Neural cell (in vitro differentiated cells): ENCODE results near the gene ALK. TPM values are rescaled to one million over a fixed set of nuclear protein-coding genes. Genes with fewer than 3 reads are reported as not detected.

ENCODE experiments used
- H2AFZ ChIP-seq: fragments of 200-600, 300-800 bp; sonication (generic), shearing (Covaris generic); 2 replicates; pipeline ENCODE4 v1.6.0; 2014; ENCODE audit warnings: low read depth, mild to moderate bottlenecking, antibody characterized with exemption, low read length, moderate library complexity
- H3F3A ChIP-seq: fragments of 200-600 bp; shearing (Covaris generic); 2 replicates; pipeline ENCODE4 v1.6.1; 2016; ENCODE audit warnings: mild to moderate bottlenecking, moderate library complexity, mixed read lengths, antibody characterized with exemption, low read length; ENCODE audit not compliant: insufficient read depth, poor library complexity, severe bottlenecking
- H3K27ac ChIP-seq: fragments of 200-600, 300-800 bp; sonication (generic), shearing (Covaris generic); 2 replicates; pipeline ENCODE4 v1.5.1; 2014; ENCODE audit warnings: mild to moderate bottlenecking, low read length, moderate library complexity
- H3K27me3 ChIP-seq: fragments of 300-800, 200-600 bp; sonication (generic), shearing (Covaris generic); 2 replicates; pipeline ENCODE4 v1.6.0; 2014; ENCODE audit warnings: mild to moderate bottlenecking, low read depth, low read length, moderate library complexity; ENCODE audit not compliant: insufficient read depth
- H3K36me3 ChIP-seq: fragments of 300-800, 200-600 bp; sonication (generic), shearing (Covaris generic); 2 replicates; pipeline ENCODE4 v1.5.1; 2014; ENCODE audit warnings: mild to moderate bottlenecking, antibody characterized with exemption, low read length, moderate library complexity; ENCODE audit not compliant: insufficient read depth
- H3K4me2 ChIP-seq: fragments of 300-800, 200-600 bp; sonication (generic), shearing (Covaris generic); 2 replicates; pipeline ENCODE4 v1.6.0; 2014; ENCODE audit warnings: mild to moderate bottlenecking, low read length
- H3K4me3 ChIP-seq: fragments of 300-800, 200-600 bp; sonication (generic), shearing (Covaris generic); 2 replicates; pipeline ENCODE4 v1.5.1; 2014; ENCODE audit warnings: mild to moderate bottlenecking, low read length, moderate library complexity
- H3K79me2 ChIP-seq: fragments of 200-600 bp; shearing (Covaris generic); replicated peaks from 2 replicates; pipeline ENCODE4 v1.6.0; 2014; ENCODE audit warnings: mild to moderate bottlenecking, low read length, moderate library complexity; ENCODE audit not compliant: insufficient read depth
- H3K9ac ChIP-seq: fragments of 300-800, 200-600 bp; sonication (generic), shearing (Covaris generic); 2 replicates; pipeline ENCODE4 v1.6.1; 2016; ENCODE audit warnings: mild to moderate bottlenecking, low read length, mixed read lengths
- H3K9me2 ChIP-seq: fragments of 200-600 bp; shearing (Covaris generic); 2 replicates; pipeline ENCODE4 v1.6.1; 2016; ENCODE audit warnings: mild to moderate bottlenecking, low read length, mixed read lengths; ENCODE audit not compliant: insufficient read depth
- H3K9me3 ChIP-seq: fragments of 200-600, 300-800 bp; sonication (generic), shearing (Covaris generic); 2 replicates; pipeline ENCODE4 v1.6.1; 2016; ENCODE audit warnings: mild to moderate bottlenecking, mixed run types, low read length, moderate library complexity, mixed read lengths
- H4K20me1 ChIP-seq: fragments of 200-600 bp; shearing (Covaris generic); 2 replicates; pipeline ENCODE4 v1.6.1; 2016; ENCODE audit warnings: mild to moderate bottlenecking, mixed run types; ENCODE audit not compliant: insufficient read depth
- CTCF ChIP-seq: fragments of 450-650 bp; IDR thresholded peaks from 2 replicates; pipeline ENCODE4 v1.5.1; 2014; ENCODE audit warnings: antibody characterized with exemption, mild to moderate bottlenecking, moderate library complexity; ENCODE audit not compliant: poor library complexity, severe bottlenecking
- EP300 ChIP-seq: fragments of 450-650 bp; conservative IDR thresholded peaks from 2 replicates; pipeline ENCODE4 v1.6.1; 2014; ENCODE audit warnings: antibody characterized with exemption, mild to moderate bottlenecking, moderate library complexity; ENCODE audit not compliant: poor library complexity, severe bottlenecking
- EZH2 ChIP-seq: fragments of 200-600, 300-800 bp; shearing (Covaris generic), sonication (generic); IDR thresholded peaks from 2 replicates; pipeline ENCODE4 v1.6.1; 2014; ENCODE audit warnings: antibody characterized with exemption, low read length, borderline replicate concordance, mild to moderate bottlenecking; ENCODE audit not compliant: insufficient read depth, poor library complexity, severe bottlenecking
- MXI1 ChIP-seq: fragments of 450-650 bp; conservative IDR thresholded peaks from 2 replicates; pipeline ENCODE4 v1.6.1; 2014; ENCODE audit warnings: antibody characterized with exemption, mild to moderate bottlenecking; ENCODE audit not compliant: poor library complexity, severe bottlenecking
- POLR2AphosphoS5 ChIP-seq: IDR thresholded peaks from 2 replicates; pipeline ENCODE4 v1.6.1; 2012
- RAD21 ChIP-seq: fragments of 450-650 bp; conservative IDR thresholded peaks from 2 replicates; pipeline ENCODE4 v1.6.1; 2014; ENCODE audit warnings: antibody characterized with exemption, mild to moderate bottlenecking, moderate library complexity
- REST ChIP-seq: IDR thresholded peaks from 2 replicates; pipeline ENCODE4 v1.6.1; 2012; ENCODE audit warnings: borderline replicate concordance
- SMC3 ChIP-seq: fragments of 450-650 bp; conservative IDR thresholded peaks from 2 replicates; pipeline ENCODE4 v1.6.1; 2014; ENCODE audit warnings: antibody characterized with exemption, mild to moderate bottlenecking, moderate library complexity; ENCODE audit not compliant: poor library complexity
- TAF1 ChIP-seq: IDR thresholded peaks from 2 replicates; pipeline ENCODE4 v1.6.1; 2012; ENCODE audit warnings: low read depth
- polyA plus RNA-seq: library from polyadenylated mRNA; depleted of rRNA; stranded (reverse); fragments of >200 nt; gene quantifications from 2 replicates; pipeline ENCODE4 v1.2.3, GENCODE V29; 2014

Gene ALK
- polyA plus RNA-seq, 1 donor from 2014 or later = 7.1 TPM

GRCh38 chr2:29922605-29923004 is 1.2 kb upstream of the ALK start:
- peaks cover 4% of the 10 kb centered on the region for H3K79me2 ChIP-seq
- H3K4me3 ChIP-seq = no peak overlapping the region
- no peaks in the 10 kb centered on the region for H3F3A ChIP-seq
- TF ChIP-seq EZH2 = no peak
- no peak for TF ChIP-seq MXI1
- no peak for TF ChIP-seq TAF1
- TF ChIP-seq EP300 = no peak
- TF ChIP-seq REST = no peak
- TF ChIP-seq SMC3 = no peak
- no peak for TF ChIP-seq RAD21
- TF ChIP-seq CTCF = no peak
- TF ChIP-seq POLR2AphosphoS5 = no peak
- peaks cover 27% of the 10 kb centered on the region for H3K27me3 ChIP-seq
- no peak overlapping the region for H3K9ac ChIP-seq
- H3K9me2 ChIP-seq = no peaks in the 10 kb centered on the region
- H3K4me2 ChIP-seq = no peak overlapping the region
- no peak overlapping the region for H3K27ac ChIP-seq
- no peaks in the 10 kb centered on the region for H3K36me3 ChIP-seq
- no peaks in the 10 kb centered on the region for H4K20me1 ChIP-seq
- H3K9me3 ChIP-seq = no peaks in the 10 kb centered on the region
- H2AFZ ChIP-seq = no peak overlapping the region

DNA sequence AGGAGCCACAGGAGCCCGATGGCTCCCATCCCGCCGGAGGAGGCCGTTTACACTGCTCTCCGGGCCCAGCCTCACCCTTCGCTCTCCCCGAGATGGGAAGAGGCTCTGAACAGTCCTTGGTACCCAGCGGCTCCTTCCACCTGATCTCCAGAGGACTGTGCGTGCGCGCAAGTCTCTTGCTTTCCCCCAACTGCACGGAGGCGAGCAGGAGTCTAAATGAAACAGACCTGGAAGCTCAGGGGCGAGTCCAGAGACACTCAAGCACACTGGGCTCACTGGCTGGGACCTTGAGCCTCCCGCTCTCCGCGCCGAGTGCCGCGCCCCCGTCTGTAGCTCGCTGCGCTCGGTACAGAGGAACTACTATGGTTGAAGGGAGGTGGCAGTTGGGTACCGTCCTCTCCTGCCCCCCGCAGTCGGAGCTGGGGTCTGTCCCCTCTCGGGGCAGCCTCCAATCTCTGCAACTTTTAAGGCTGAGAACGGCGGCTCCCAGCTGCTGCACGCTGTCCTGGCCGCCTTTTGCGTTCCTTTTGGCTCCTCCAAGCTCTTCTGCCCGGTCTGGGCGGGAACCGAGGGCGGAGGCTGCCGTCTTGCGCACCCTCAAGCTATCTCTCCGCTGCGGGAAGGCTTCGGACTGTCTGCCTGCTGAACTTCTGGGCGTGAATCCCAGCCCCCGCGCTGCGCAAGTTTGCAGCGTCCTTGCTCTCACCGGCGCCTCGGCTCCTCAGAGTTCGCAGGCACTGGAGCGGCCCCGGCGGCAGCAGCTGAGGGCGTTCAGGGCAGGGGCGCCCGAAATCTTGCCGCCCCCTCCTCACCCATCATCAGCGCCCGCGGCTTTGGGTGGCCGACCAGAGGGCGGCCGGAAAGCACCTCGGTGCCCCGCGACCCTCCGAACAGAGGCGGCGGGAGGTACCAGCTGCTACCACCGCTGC is 491 bp downstream of the ALK start:
- H3K79me2 ChIP-seq = peaks cover 10% of the 10 kb centered on the region
- H3K36me3 ChIP-seq = no peaks in the 10 kb centered on the region
- peak; percentile 48 for TF ChIP-seq RAD21
- no peak for TF ChIP-seq EP300
- TF ChIP-seq SMC3 = peak; percentile 49
- TF ChIP-seq MXI1 = peak; percentile 66
- TF ChIP-seq CTCF = peak; percentile 32
- H3K9me3 ChIP-seq = no peaks in the 10 kb centered on the region
- peak overlapping the region; percentile 65 for H3K9ac ChIP-seq
- H3K4me2 ChIP-seq = peak overlapping the region; percentile 78
- peak overlapping the region; percentile 88 for H3K4me3 ChIP-seq
- H3K27ac ChIP-seq = no peak overlapping the region
- no peaks in the 10 kb centered on the region for H3K9me2 ChIP-seq
- no peaks in the 10 kb centered on the region for H4K20me1 ChIP-seq
- H3K27me3 ChIP-seq = peaks cover 36% of the 10 kb centered on the region
- H2AFZ ChIP-seq = peak overlapping the region; percentile 38
- H3F3A ChIP-seq = no peaks in the 10 kb centered on the region
